Endothelial cell of umbilical vein (primary cell): ENCODE data around the gene NUTF2. TPM values are rescaled to one million over a fixed set of nuclear protein-coding genes. Genes with fewer than 3 reads are reported as not detected.

Experiments
- BruUV-seq: library from RNA; stranded (reverse); fragments of 400-500 nt; replicated peaks from 2 replicates; lab custom pipeline; 2021; lab: Mats Ljungman, UMichigan
- CTCF ChIA-PET: fragments of 300-600, 350-600 bp; sonication (Branson Sonifier 250); formaldehyde crosslinking; loops from one replicate; lab custom pipeline; 2021; ENCODE audit warnings: antibody characterized with exemption, inconsistent platforms; lab: Charles Lee
- POLR2A ChIA-PET: fragments of 300-600, 350-600 bp; sonication (Branson Sonifier 250); formaldehyde crosslinking; loops from one replicate; lab custom pipeline; 2021; ENCODE audit warnings: antibody characterized with exemption, inconsistent platforms; lab: Charles Lee
- DNase-seq: peaks from one replicate; pipeline ENCODE4 v3.0.0-alpha.2; 2011; ENCODE audit warnings: low read depth, low spot score
- FAIRE-seq: peaks from 2 replicates; lab custom pipeline; 2011; peaks lifted over from hg19 to GRCh38; lab: Jason Lieb, UNC
- H2AFZ ChIP-seq: 2 replicates; pipeline ENCODE4 v1.6.0; 2012; ENCODE audit warnings: low read depth, low read length, control low read depth, inconsistent platforms
- H3K27ac ChIP-seq: 2 replicates; pipeline ENCODE4 v1.5.1; 2011; ENCODE audit warnings: low read depth, mild to moderate bottlenecking, control low read depth, low read length, moderate library complexity; ENCODE audit not compliant: insufficient read depth
- H3K27me3 ChIP-seq, 2 experiments: 2 replicates each; pipeline versions ENCODE4 v1.6.0 to v1.6.1; 2011; ENCODE audit warnings: low read length in 2 of 2, mixed read lengths in 1 of 2; ENCODE audit not compliant: control insufficient read depth in 2 of 2, insufficient read depth in 2 of 2
- H3K36me3 ChIP-seq, 2 experiments: 2 replicates in 1 of 2; 3 replicates in 1 of 2; pipeline ENCODE4 v1.5.1; 2011; ENCODE audit warnings: low read length in 2 of 2, mild to moderate bottlenecking in 1 of 2, moderate library complexity in 1 of 2; ENCODE audit not compliant: control insufficient read depth in 2 of 2, insufficient read depth in 2 of 2; ENCODE audit errors: extremely low read depth in 1 of 2
- H3K4me1 ChIP-seq: 3 replicates; pipeline ENCODE4 v1.5.1; 2011; ENCODE audit warnings: mild to moderate bottlenecking, low read length; ENCODE audit not compliant: control insufficient read depth, insufficient read depth; ENCODE audit errors: extremely low read depth
- H3K4me2 ChIP-seq: 2 replicates; pipeline ENCODE4 v1.6.1; 2011; ENCODE audit warnings: low read length, control low read depth, mixed read lengths; ENCODE audit not compliant: insufficient read depth
- H3K4me3 ChIP-seq, 3 experiments: fragments of 200-600 bp in 1 of 3; sonication (generic), shearing (Covaris generic) in 1 of 3; replicated peaks in 1 of 3; 2 replicates each; pipeline ENCODE4 v1.5.1; 2011 to 2016; ENCODE audit warnings: control low read depth in 3 of 3, low read length in 3 of 3, mild to moderate bottlenecking in 2 of 3, inconsistent platforms in 1 of 3, low read depth in 1 of 3, moderate library complexity in 1 of 3; ENCODE audit not compliant: insufficient read depth in 1 of 3
- H3K79me2 ChIP-seq: 2 replicates; pipeline ENCODE4 v1.6.0; 2012; ENCODE audit warnings: low read length, inconsistent platforms; ENCODE audit not compliant: control insufficient read depth, insufficient read depth
- H3K9ac ChIP-seq: replicated peaks from 2 replicates; pipeline ENCODE3; 2011; ENCODE audit warnings: low read length, control low read depth; ENCODE audit not compliant: insufficient read depth; ENCODE audit errors: extremely low read depth
- H3K9me1 ChIP-seq: replicated peaks from 3 replicates; pipeline ENCODE4 v1.6.0; 2011; ENCODE audit warnings: mild to moderate bottlenecking, low read length; ENCODE audit not compliant: control insufficient read depth, insufficient read depth; ENCODE audit errors: extremely low read depth
- H3K9me3 ChIP-seq: replicated peaks from 2 replicates; pipeline ENCODE4 v1.5.1; 2012; ENCODE audit warnings: low read length, inconsistent platforms; ENCODE audit not compliant: control insufficient read depth, insufficient read depth
- H4K20me1 ChIP-seq: replicated peaks from 2 replicates; pipeline ENCODE3; 2011; ENCODE audit warnings: mild to moderate bottlenecking, low read length; ENCODE audit not compliant: control insufficient read depth, insufficient read depth; ENCODE audit errors: extremely low read depth
- EZH2 ChIP-seq: IDR thresholded peaks from 2 replicates; pipeline ENCODE4 v1.6.1; 2012; ENCODE audit warnings: borderline replicate concordance, low read depth, mild to moderate bottlenecking, moderate library complexity, low read length, inconsistent platforms; ENCODE audit not compliant: severe bottlenecking
- FOS ChIP-seq: IDR thresholded peaks from 2 replicates; pipeline ENCODE4 v1.6.1; 2011; ENCODE audit warnings: mild to moderate bottlenecking, low read length, moderate library complexity, borderline replicate concordance; ENCODE audit not compliant: insufficient read depth
- GATA2 ChIP-seq: IDR thresholded peaks from 2 replicates; pipeline ENCODE4 v1.7.0; 2011; ENCODE audit warnings: low read depth, mild to moderate bottlenecking, moderate library complexity, mixed read lengths, low read length; ENCODE audit not compliant: insufficient read length, insufficient read depth
- JUN ChIP-seq: IDR thresholded peaks from 2 replicates; pipeline ENCODE4 v1.6.1; 2011; ENCODE audit warnings: borderline replicate concordance, low read depth; ENCODE audit not compliant: insufficient read length, insufficient read depth
- MYC ChIP-seq: IDR thresholded peaks from one replicate; pipeline ENCODE4 v1.6.1; 2011; ENCODE audit warnings: mild to moderate bottlenecking, low read depth, low read length
- POLR2A ChIP-seq: IDR thresholded peaks from 2 replicates; pipeline ENCODE4 v1.6.1; 2012; ENCODE audit warnings: low read depth, mild to moderate bottlenecking, control low read depth, low read length
- POLR2AphosphoS5 ChIP-seq: IDR thresholded peaks from 2 replicates; pipeline ENCODE4 v1.6.1; 2012; ENCODE audit warnings: low read depth, mild to moderate bottlenecking, control low read depth, low read length, moderate library complexity; ENCODE audit not compliant: insufficient read depth
- dilution Hi-C: fragments of 300-500 bp; cut with MboI; formaldehyde crosslinking; loops from one replicate; pipeline ENCODE4 v1.15.0; 2019; ENCODE audit warnings: low sequenced_read_pairs; ENCODE audit not compliant: extremely low pct_ligation_motif_present
- intact Hi-C: fragments of 100-400 bp; cut with micrococcal nuclease; formaldehyde crosslinking; loops from one replicate; pipeline ENCODE4 v1.10.0; 2022
- polyA plus RNA-seq, 4 experiments: library from polyadenylated mRNA; depleted of rRNA in 3 of 4; stranded (reverse) in 3 of 4; unstranded in 1 of 4; fragments of >200 nt; gene quantifications; 2 replicates each; pipeline versions ENCODE4 v1.2.1 to v1.2.3, GENCODE V29; 2011 to 2012; ENCODE audit warnings: missing spikeins in 1 of 4
- total RNA-seq: library from RNA; stranded (reverse); gene quantifications from 2 replicates; pipeline ENCODE4 v1.2.3, GENCODE V29; 2021
- TF ChIP-seq, protein P1 (sequence below): IDR thresholded peaks from 2 replicates; pipeline ENCODE4 v1.6.1; 2011; ENCODE audit not compliant: insufficient read depth, insufficient read length
- TF ChIP-seq, protein P2 (sequence below), 2 donors: IDR thresholded peaks; 1 replicate in 1 of 2; 2 replicates in 1 of 2; pipeline ENCODE4 v1.5.1; 2011; ENCODE audit warnings: low read length in 2 of 2, mild to moderate bottlenecking in 2 of 2, moderate library complexity in 2 of 2, control low read depth in 1 of 2, inconsistent platforms in 1 of 2, low read depth in 1 of 2; ENCODE audit not compliant: insufficient read depth in 1 of 2; ENCODE audit errors: extremely low read depth in 1 of 2

NUTF2 gene
- total and polyA plus RNA-seq, 2 donors (not counting 3 experiments of a cell fraction or from before 2014, with no cell fraction given), result 208 to 273 TPM

GRCh38 chr16:67879462-67879861 is 32.7 kb downstream of the NUTF2 start:
- Histone ChIP-seq H3K27ac (no peak overlapping the region), H3K9me1 (no peaks in the 10 kb centered on the region), H4K20me1 (no peaks in the 10 kb centered on the region), H3K4me3 (no peak overlapping the region), H3K9me3 (no peaks in the 10 kb centered on the region), H3K4me1 (peaks cover 2% of the 10 kb centered on the region), H3K9ac (no peak overlapping the region), H3K27me3 (no peaks in the 10 kb centered on the region), H3K79me2 (peaks cover 20% of the 10 kb centered on the region), H3K36me3 (peaks cover 19 to 83% of the 10 kb centered on the region in 2 experiments), H3K4me2 (no peak overlapping the region), H2AFZ (no peak overlapping the region)
- BruUV-seq, result no TSS peak
- no peak for TF ChIP-seq GATA2
- ChIA-PET POLR2A (no interaction called here), CTCF (interaction anchor here (1.0 to 1.8 kb wide), 2 partner anchors 63 to 161 kb away, joined by 3 to 5 read pairs; no protein-coding TSS in a partner anchor)
- FAIRE-seq (no peak), DNase-seq (no peak)
- intact Hi-C loops (no loop called here), dilution Hi-C loops (no loop called here)

- H3K27me3 ChIP-seq, result no peaks in the 10 kb centered on the region
- no peaks in the 10 kb centered on the region for H3K9me1 ChIP-seq
- DNase-seq (no peak), FAIRE-seq (no peak)
- H3K27ac ChIP-seq, result no peak overlapping the region
- no peak overlapping the region for H3K4me3 ChIP-seq
- ChIA-PET POLR2A (no interaction called here), CTCF (interaction anchor here (1.3 to 1.8 kb wide), 2 partner anchors 49 to 161 kb away, joined by 4 to 5 read pairs; no protein-coding TSS in a partner anchor)
- no TSS peak for BruUV-seq
- intact Hi-C loops, result loop anchor here (5.0 kb wide), 1 partner anchor 182 kb away; no protein-coding TSS in a partner anchor
- TF ChIP-seq FOS, result no peak
- TF ChIP-seq POLR2A, result no peak
- TF ChIP-seq, protein P1, sequence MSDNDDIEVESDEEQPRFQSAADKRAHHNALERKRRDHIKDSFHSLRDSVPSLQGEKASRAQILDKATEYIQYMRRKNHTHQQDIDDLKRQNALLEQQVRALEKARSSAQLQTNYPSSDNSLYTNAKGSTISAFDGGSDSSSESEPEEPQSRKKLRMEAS, result no peak
- no peak for TF ChIP-seq POLR2AphosphoS5
- TF ChIP-seq EZH2, result no peak
- TF ChIP-seq JUN, result no peak
- TF ChIP-seq MYC, result no peak
- TF ChIP-seq, protein P2, sequence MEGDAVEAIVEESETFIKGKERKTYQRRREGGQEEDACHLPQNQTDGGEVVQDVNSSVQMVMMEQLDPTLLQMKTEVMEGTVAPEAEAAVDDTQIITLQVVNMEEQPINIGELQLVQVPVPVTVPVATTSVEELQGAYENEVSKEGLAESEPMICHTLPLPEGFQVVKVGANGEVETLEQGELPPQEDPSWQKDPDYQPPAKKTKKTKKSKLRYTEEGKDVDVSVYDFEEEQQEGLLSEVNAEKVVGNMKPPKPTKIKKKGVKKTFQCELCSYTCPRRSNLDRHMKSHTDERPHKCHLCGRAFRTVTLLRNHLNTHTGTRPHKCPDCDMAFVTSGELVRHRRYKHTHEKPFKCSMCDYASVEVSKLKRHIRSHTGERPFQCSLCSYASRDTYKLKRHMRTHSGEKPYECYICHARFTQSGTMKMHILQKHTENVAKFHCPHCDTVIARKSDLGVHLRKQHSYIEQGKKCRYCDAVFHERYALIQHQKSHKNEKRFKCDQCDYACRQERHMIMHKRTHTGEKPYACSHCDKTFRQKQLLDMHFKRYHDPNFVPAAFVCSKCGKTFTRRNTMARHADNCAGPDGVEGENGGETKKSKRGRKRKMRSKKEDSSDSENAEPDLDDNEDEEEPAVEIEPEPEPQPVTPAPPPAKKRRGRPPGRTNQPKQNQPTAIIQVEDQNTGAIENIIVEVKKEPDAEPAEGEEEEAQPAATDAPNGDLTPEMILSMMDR (IDR thresholded peaks at IDR 0.05; ENCODE audit: extremely low read depth in 1 of 2, insufficient read depth in 1 of 2, low read depth in 1 of 2, low read length in 2 of 2), result no peak
- no peak for TF ChIP-seq GATA2
- dilution Hi-C loops, result no loop called here
- H3K9ac ChIP-seq, result no peak overlapping the region
- no peaks in the 10 kb centered on the region for H3K9me3 ChIP-seq
- H4K20me1 ChIP-seq, result no peaks in the 10 kb centered on the region
- no peaks in the 10 kb centered on the region for H3K4me1 ChIP-seq
- peaks cover 19 to 88% of the 10 kb centered on the region in 2 experiments for H3K36me3 ChIP-seq
- no peak overlapping the region for H3K4me2 ChIP-seq
- peaks cover 15% of the 10 kb centered on the region for H3K79me2 ChIP-seq
- no peak overlapping the region for H2AFZ ChIP-seq
Measured at GRCh38 chr16:67879936-67880335, 33.2 kb downstream of the NUTF2 start.
